HL-60 (cell line): Measurements from ENCODE around the gene CLEC2D.

Experiments used
- DNase-seq, 2 experiments: peaks; one replicate each; pipeline ENCODE4 v3.0.0-alpha.2; 2010 to 2020; ENCODE audit warnings: low read depth in 1 of 2, low spot score in 1 of 2
- H3K27ac ChIP-seq: fragments of 250-450 bp; sonication (Bioruptor Pico); replicated peaks from 2 replicates; pipeline ENCODE4 v1.5.1; 2020; ENCODE audit warnings: mild to moderate bottlenecking, moderate library complexity
- H3K27me3 ChIP-seq: fragments of 250-450 bp; sonication (Bioruptor Pico); 2 replicates; pipeline ENCODE4 v1.5.1; 2021; ENCODE audit warnings: mild to moderate bottlenecking, moderate library complexity; ENCODE audit not compliant: insufficient read depth, poor library complexity, severe bottlenecking
- H3K4me3 ChIP-seq: replicated peaks from 2 replicates; pipeline ENCODE4 v1.5.1; 2011; ENCODE audit warnings: mild to moderate bottlenecking, control low read depth, low read length; ENCODE audit not compliant: insufficient read depth
- GABPA ChIP-seq: IDR thresholded peaks from 2 replicates; pipeline ENCODE4 v1.6.1; 2012; ENCODE audit warnings: low read depth
- POLR2AphosphoS5 ChIP-seq: IDR thresholded peaks from 2 replicates; pipeline ENCODE4 v1.6.1; 2012; ENCODE audit warnings: low read depth
- SPI1 ChIP-seq: IDR thresholded peaks from 2 replicates; pipeline ENCODE4 v1.6.1; 2012; ENCODE audit warnings: low read depth, mild to moderate bottlenecking, borderline replicate concordance
- TF ChIP-seq, protein P1 (sequence below): IDR thresholded peaks from one replicate; pipeline ENCODE4 v1.5.1; 2011; ENCODE audit warnings: low read length, control low read depth, inconsistent platforms; ENCODE audit not compliant: insufficient read depth
- TF ChIP-seq, protein P2 (sequence below): IDR thresholded peaks from 2 replicates; pipeline ENCODE4 v1.6.1; 2012; ENCODE audit warnings: low read depth; ENCODE audit not compliant: insufficient replicate concordance

The CLEC2D gene

GRCh38 chr12:9699269-9699897, 29.9 kb downstream of the CLEC2D start:
- TF ChIP-seq POLR2AphosphoS5 (no peak), GABPA (no peak), SPI1 (no peak)
- TF ChIP-seq, protein P1, sequence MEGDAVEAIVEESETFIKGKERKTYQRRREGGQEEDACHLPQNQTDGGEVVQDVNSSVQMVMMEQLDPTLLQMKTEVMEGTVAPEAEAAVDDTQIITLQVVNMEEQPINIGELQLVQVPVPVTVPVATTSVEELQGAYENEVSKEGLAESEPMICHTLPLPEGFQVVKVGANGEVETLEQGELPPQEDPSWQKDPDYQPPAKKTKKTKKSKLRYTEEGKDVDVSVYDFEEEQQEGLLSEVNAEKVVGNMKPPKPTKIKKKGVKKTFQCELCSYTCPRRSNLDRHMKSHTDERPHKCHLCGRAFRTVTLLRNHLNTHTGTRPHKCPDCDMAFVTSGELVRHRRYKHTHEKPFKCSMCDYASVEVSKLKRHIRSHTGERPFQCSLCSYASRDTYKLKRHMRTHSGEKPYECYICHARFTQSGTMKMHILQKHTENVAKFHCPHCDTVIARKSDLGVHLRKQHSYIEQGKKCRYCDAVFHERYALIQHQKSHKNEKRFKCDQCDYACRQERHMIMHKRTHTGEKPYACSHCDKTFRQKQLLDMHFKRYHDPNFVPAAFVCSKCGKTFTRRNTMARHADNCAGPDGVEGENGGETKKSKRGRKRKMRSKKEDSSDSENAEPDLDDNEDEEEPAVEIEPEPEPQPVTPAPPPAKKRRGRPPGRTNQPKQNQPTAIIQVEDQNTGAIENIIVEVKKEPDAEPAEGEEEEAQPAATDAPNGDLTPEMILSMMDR = no peak
- TF ChIP-seq, protein P2, sequence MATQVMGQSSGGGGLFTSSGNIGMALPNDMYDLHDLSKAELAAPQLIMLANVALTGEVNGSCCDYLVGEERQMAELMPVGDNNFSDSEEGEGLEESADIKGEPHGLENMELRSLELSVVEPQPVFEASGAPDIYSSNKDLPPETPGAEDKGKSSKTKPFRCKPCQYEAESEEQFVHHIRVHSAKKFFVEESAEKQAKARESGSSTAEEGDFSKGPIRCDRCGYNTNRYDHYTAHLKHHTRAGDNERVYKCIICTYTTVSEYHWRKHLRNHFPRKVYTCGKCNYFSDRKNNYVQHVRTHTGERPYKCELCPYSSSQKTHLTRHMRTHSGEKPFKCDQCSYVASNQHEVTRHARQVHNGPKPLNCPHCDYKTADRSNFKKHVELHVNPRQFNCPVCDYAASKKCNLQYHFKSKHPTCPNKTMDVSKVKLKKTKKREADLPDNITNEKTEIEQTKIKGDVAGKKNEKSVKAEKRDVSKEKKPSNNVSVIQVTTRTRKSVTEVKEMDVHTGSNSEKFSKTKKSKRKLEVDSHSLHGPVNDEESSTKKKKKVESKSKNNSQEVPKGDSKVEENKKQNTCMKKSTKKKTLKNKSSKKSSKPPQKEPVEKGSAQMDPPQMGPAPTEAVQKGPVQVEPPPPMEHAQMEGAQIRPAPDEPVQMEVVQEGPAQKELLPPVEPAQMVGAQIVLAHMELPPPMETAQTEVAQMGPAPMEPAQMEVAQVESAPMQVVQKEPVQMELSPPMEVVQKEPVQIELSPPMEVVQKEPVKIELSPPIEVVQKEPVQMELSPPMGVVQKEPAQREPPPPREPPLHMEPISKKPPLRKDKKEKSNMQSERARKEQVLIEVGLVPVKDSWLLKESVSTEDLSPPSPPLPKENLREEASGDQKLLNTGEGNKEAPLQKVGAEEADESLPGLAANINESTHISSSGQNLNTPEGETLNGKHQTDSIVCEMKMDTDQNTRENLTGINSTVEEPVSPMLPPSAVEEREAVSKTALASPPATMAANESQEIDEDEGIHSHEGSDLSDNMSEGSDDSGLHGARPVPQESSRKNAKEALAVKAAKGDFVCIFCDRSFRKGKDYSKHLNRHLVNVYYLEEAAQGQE = no peak
- Histone ChIP-seq H3K4me3 (no peak overlapping the region), H3K27ac (no peak overlapping the region), H3K27me3 (no peaks in the 10 kb centered on the region)
- no peak for DNase-seq

- Histone ChIP-seq H3K27me3 (no peaks in the 10 kb centered on the region), H3K27ac (no peak overlapping the region), H3K4me3 (no peak overlapping the region)
- no peak for DNase-seq
- no peak for TF ChIP-seq GABPA
- TF ChIP-seq, protein P1 = no peak
- TF ChIP-seq, protein P2 = no peak
- no peak for TF ChIP-seq POLR2AphosphoS5
- no peak for TF ChIP-seq SPI1
Measured at GRCh38 chr12:9699898-9700605, 30.5 kb downstream of the CLEC2D start.

- Histone ChIP-seq H3K27me3 (no peaks in the 10 kb centered on the region), H3K4me3 (no peak overlapping the region), H3K27ac (no peak overlapping the region)
- TF ChIP-seq POLR2AphosphoS5 (no peak), SPI1 (no peak), GABPA (no peak)
- TF ChIP-seq, protein P2 = no peak
- TF ChIP-seq, protein P1 = no peak
- DNase-seq = no peak
Measured at GRCh38 chr12:9700606-9700956, 31.1 kb downstream of the CLEC2D start.
